ENCODE data around the gene RBM43. TPM values are rescaled to one million over a fixed set of nuclear protein-coding genes. Genes with fewer than 3 reads are reported as not detected.

RBM43 gene
- total and polyA plus RNA-seq, 4 donors, result 3.7 to 11.7 (median 7.4) TPM

Other genes with a start within 250 kb of the RBM43 start
- 10 to 100 TPM; 10.1 to 13.6 TPM for gene NMI, start 27.8 kb upstream of the RBM43 start, total RNA-seq
- gene NMI, start 27.8 kb upstream of the RBM43 start, polyA plus RNA-seq, result 10 to 100 TPM; 10.2 to 24.9 TPM
- 1 to 10 TPM; 3.6 to 5.2 TPM for gene TNFAIP6, start 95.7 kb upstream of the RBM43 start, total RNA-seq
- 1 to 10 TPM in 1 of 2 donors, under 1 TPM in 1; 0.75 to 2.9 TPM for gene TNFAIP6, start 95.7 kb upstream of the RBM43 start, polyA plus RNA-seq
- gene RIF1, start 148.0 kb upstream of the RBM43 start, total RNA-seq, result 10 to 100 TPM; 37.2 to 49.1 TPM
- 1 to 10 TPM; 2.3 to 6.7 TPM for gene RIF1, start 148.0 kb upstream of the RBM43 start, polyA plus RNA-seq

Measured in aorta (tissue), 4 donors.